Measurements from ENCODE around the gene BRAP.

GRCh38 chr12:111642681-111643426 is 42.9 kb downstream of the BRAP start:
- TF ChIP-seq EZH2 (IDR thresholded peaks at IDR 0.05; ENCODE audit: insufficient read depth, poor library complexity, severe bottlenecking), result no peak
- TF ChIP-seq EZH2phosphoT487 (IDR thresholded peaks at IDR 0.05; ENCODE audit: insufficient read depth, low read depth), result no peak

Data from GM23248 (cell line).